Subcutaneous adipose tissue (tissue), 4 donors: ENCODE data around the gene SOAT1. TPM values are rescaled to one million over a fixed set of nuclear protein-coding genes. Genes with fewer than 3 reads are reported as not detected.

Source experiments
- total RNA-seq, 4 donors: library from RNA; depleted of rRNA; stranded (reverse); fragments of >200 nt; gene quantifications; one replicate each; pipeline ENCODE4 v1.1.0, GENCODE V29; 2016
- TF ChIP-seq, protein P1 (sequence below): fragments of 450-650 bp; IDR thresholded peaks from one replicate; pipeline ENCODE4 v1.5.1; 2016; ENCODE audit warnings: low read depth, mild to moderate bottlenecking, control low read depth, antibody characterized with exemption, moderate library complexity

The SOAT1 gene
- total RNA-seq, 4 donors from 2014 or later = 13.9 to 83.3 (median 29.2) TPM

DNA sequence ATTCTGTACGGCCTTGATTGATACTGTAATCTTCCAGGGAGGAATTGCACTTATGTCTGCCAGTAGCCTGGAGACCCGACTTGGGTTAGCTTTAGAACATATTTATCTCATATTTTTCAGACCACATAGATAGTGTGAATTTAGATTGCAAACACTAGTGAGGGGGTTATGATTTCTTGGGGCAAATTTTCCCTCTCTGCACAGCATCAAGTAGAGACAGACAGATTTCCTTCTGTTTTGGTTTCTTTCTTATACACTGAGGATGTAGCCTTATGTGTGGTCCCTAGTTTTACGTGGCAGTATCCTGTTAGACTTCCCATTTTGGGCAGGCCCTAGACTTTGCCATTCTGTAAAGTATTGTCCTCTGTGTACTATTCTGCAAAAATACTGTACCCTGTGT is 29.0 kb downstream of the SOAT1 start:
- TF ChIP-seq, protein P1, sequence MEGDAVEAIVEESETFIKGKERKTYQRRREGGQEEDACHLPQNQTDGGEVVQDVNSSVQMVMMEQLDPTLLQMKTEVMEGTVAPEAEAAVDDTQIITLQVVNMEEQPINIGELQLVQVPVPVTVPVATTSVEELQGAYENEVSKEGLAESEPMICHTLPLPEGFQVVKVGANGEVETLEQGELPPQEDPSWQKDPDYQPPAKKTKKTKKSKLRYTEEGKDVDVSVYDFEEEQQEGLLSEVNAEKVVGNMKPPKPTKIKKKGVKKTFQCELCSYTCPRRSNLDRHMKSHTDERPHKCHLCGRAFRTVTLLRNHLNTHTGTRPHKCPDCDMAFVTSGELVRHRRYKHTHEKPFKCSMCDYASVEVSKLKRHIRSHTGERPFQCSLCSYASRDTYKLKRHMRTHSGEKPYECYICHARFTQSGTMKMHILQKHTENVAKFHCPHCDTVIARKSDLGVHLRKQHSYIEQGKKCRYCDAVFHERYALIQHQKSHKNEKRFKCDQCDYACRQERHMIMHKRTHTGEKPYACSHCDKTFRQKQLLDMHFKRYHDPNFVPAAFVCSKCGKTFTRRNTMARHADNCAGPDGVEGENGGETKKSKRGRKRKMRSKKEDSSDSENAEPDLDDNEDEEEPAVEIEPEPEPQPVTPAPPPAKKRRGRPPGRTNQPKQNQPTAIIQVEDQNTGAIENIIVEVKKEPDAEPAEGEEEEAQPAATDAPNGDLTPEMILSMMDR = no peak

DNA sequence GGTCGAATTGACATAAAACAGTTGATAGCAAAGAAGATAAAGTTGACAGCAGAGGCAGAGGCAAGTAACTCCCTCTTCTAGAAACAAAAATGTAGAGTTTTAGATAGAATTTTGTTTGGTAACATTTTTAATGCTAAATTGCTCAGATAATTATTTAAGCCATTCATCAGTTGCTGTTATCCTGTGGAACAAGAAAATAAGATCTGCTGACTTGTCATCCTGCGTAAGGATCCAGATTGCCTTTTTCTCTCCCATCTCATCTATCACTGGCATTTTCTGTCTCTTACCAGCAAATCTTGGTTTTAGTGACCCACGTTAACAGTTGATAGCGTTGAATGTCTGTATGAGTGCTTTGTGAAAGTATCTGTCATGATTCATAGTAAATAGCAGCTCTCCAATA is 29.8 kb downstream of the SOAT1 start:
- TF ChIP-seq, protein P1 = no peak

- TF ChIP-seq, protein P1 = no peak
Measured at GRCh38 chr1:179325836-179326235, 32.2 kb downstream of the SOAT1 start.

- TF ChIP-seq, protein P1 = no peak
Measured at GRCh38 chr1:179326746-179327145, 33.1 kb downstream of the SOAT1 start.

DNA sequence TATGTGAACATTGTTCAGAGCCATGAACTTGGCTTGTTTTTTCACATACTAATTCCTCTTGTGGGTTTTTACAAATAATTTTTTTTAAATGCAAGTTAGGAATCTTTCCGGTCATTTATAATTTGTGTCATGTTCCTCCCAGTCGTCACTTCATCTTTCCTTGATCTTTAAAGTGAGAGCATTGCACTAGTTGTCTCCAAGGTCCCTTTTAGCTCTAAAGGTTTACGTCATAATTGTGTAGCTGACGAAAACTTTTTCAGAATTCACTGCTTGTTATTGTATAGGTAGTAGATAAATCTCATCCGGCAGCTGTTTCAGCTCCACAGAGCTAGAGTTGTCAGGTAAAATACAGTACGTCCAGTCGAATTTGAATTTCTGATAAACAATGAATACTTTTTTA is 33.6 kb downstream of the SOAT1 start:
- TF ChIP-seq, protein P1 = no peak

DNA sequence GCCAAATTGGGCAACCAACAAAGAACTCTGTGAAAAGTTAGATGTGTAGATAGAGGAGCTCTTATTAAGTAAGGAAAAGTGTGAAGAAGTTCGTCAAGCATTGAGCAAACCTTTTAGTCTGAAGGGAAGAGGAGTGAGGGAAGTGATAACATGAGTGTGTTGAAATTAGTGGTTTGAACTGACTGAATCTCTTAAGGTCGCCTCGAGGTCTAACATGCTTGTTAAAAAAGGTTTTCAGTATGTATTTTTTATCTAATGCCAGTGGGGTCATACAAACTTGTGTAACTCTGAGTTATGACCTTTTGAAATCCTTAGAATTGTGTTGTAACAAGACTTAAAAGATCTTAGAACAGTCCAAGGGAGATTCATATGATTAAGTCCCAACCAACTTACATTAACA is 34.1 kb downstream of the SOAT1 start:
- TF ChIP-seq, protein P1 = no peak

DNA sequence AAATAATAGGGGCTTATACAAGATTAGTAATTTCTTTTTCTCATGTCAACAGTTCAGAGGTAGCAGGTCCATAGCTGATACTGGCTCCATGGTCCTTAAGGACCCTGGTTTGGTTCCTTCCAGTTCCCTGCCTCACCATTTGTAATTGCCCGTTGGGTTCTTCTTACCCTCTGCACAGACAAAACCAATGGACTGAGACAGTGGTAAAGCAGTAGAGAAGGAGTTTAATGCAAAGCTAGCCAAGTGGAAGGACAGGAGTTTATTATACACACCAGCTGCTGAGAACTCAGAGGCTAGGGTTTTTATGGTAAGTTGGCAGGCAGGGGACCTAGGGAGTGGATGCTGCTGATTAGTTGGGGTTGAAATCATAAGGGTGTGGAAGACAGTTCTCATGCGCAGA is 36.3 kb downstream of the SOAT1 start:
- TF ChIP-seq, protein P1 = no peak
